CD14-positive monocyte (primary cell): ENCODE measurements around the gene TYW1. TPM values are rescaled to one million over a fixed set of nuclear protein-coding genes. Genes with fewer than 3 reads are reported as not detected.
"Not testable (repeated sequence)": the region's sequence is repeated elsewhere in the genome, so short reads cannot be mapped to it uniquely, and the experiment has no call there.

ENCODE experiments used
- DNase-seq, 3 donors: peaks; one replicate each; pipeline ENCODE4 v3.0.0-alpha.2; 2011 to 2022
- H2AFZ ChIP-seq: 2 replicates; pipeline ENCODE4 v1.6.0; 2012; ENCODE audit warnings: mild to moderate bottlenecking, low read depth, low read length, inconsistent platforms; ENCODE audit not compliant: insufficient read depth, poor library complexity, severe bottlenecking
- H3K27ac ChIP-seq, 2 donors: 1 replicate in 1 of 2; 2 replicates in 1 of 2; pipeline ENCODE4 v1.5.1; 2012 to 2013; ENCODE audit warnings: low read length in 2 of 2, control low read depth in 1 of 2, inconsistent platforms in 1 of 2, low read depth in 1 of 2, mild to moderate bottlenecking in 1 of 2
- H3K27me3 ChIP-seq, 2 donors: one replicate each; pipeline versions ENCODE4 v1.6.0 to v1.6.1; 2011 to 2013; ENCODE audit warnings: low read length in 2 of 2; ENCODE audit not compliant: control insufficient read depth in 2 of 2, insufficient read depth in 2 of 2
- H3K36me3 ChIP-seq, 2 donors: replicated peaks in 1 of 2; 1 replicate in 1 of 2; 2 replicates in 1 of 2; pipeline versions ENCODE4 v1.5.1 to v1.6.1; 2012 to 2013; ENCODE audit warnings: low read length in 2 of 2, control low read depth in 1 of 2, inconsistent platforms in 1 of 2, mild to moderate bottlenecking in 1 of 2; ENCODE audit not compliant: insufficient read depth in 2 of 2, control insufficient read depth in 1 of 2
- H3K4me1 ChIP-seq, 2 donors: 1 replicate in 1 of 2; 2 replicates in 1 of 2; pipeline versions ENCODE4 v1.5.1 to v1.6.1; 2012 to 2013; ENCODE audit warnings: low read length in 2 of 2, control low read depth in 1 of 2, inconsistent platforms in 1 of 2, mild to moderate bottlenecking in 1 of 2, moderate library complexity in 1 of 2; ENCODE audit not compliant: insufficient read depth in 2 of 2, control insufficient read depth in 1 of 2
- H3K4me2 ChIP-seq: replicated peaks from 2 replicates; pipeline ENCODE3; 2012; ENCODE audit warnings: low read length, moderate library complexity, mild to moderate bottlenecking; ENCODE audit not compliant: poor library complexity, severe bottlenecking; ENCODE audit errors: extremely low read depth
- H3K4me3 ChIP-seq, 3 experiments: fragments of 200-600 bp in 1 of 3; sonication (generic) in 1 of 3; replicated peaks in 1 of 3; 1 replicate in 2 of 3; 2 replicates in 1 of 3; pipeline ENCODE4 v1.5.1; 2011 to 2013; ENCODE audit warnings: low read length in 3 of 3, mild to moderate bottlenecking in 3 of 3, control low read depth in 2 of 3, low read depth in 2 of 3, inconsistent platforms in 1 of 3, moderate library complexity in 1 of 3
- H3K79me2 ChIP-seq: 2 replicates; pipeline ENCODE4 v1.6.0; 2012; ENCODE audit warnings: mild to moderate bottlenecking, control low read depth, inconsistent platforms, low read length, moderate library complexity; ENCODE audit not compliant: insufficient read depth
- H3K9ac ChIP-seq: 2 replicates; pipeline ENCODE4 v1.6.0; 2017; ENCODE audit warnings: low read length, mild to moderate bottlenecking; ENCODE audit not compliant: insufficient read depth, poor library complexity, severe bottlenecking
- H3K9me3 ChIP-seq, 2 donors: replicated peaks in 1 of 2; 1 replicate in 1 of 2; 2 replicates in 1 of 2; pipeline versions ENCODE4 v1.5.1 to v1.6.1; 2012 to 2013; ENCODE audit warnings: low read length in 2 of 2, control low read depth in 1 of 2; ENCODE audit not compliant: control insufficient read depth in 1 of 2, insufficient read depth in 1 of 2
- H4K20me1 ChIP-seq: 2 replicates; pipeline ENCODE4 v1.6.0; 2012; ENCODE audit warnings: mild to moderate bottlenecking, low read length, control low read depth, moderate library complexity; ENCODE audit not compliant: insufficient read depth
- H3K27ac Mint-ChIP-seq, 7 donors: one replicate each; pipeline ENCODE4 v1.8.0; 2020; ENCODE audit warnings: mild to moderate bottlenecking in 7 of 7, mixed read lengths in 7 of 7, moderate library complexity in 6 of 7, inconsistent platforms in 2 of 7
- H3K27me3 Mint-ChIP-seq, 3 donors: one replicate each; pipeline ENCODE4 v1.8.0; 2021 to 2022; ENCODE audit warnings: low read depth in 3 of 3, mild to moderate bottlenecking in 3 of 3, mixed read lengths in 3 of 3, moderate library complexity in 3 of 3, inconsistent platforms in 1 of 3
- H3K36me3 Mint-ChIP-seq, 2 donors: one replicate each; pipeline ENCODE4 v1.8.0; 2020; ENCODE audit warnings: mixed read lengths in 2 of 2, inconsistent platforms in 1 of 2, mild to moderate bottlenecking in 1 of 2
- H3K4me1 Mint-ChIP-seq: one replicate; pipeline ENCODE4 v1.8.0; 2020; ENCODE audit warnings: mild to moderate bottlenecking, mixed read lengths
- H3K4me3 Mint-ChIP-seq, 2 donors: one replicate each; pipeline ENCODE4 v1.8.0; 2020; ENCODE audit warnings: mild to moderate bottlenecking in 2 of 2, mixed read lengths in 2 of 2, moderate library complexity in 1 of 2
- H3K9me3 Mint-ChIP-seq, 7 donors: one replicate each; pipeline ENCODE4 v1.8.0; 2020 to 2022; ENCODE audit warnings: mixed read lengths in 7 of 7, mild to moderate bottlenecking in 6 of 7, moderate library complexity in 6 of 7, inconsistent platforms in 2 of 7
- WGBS: methylation state at CpG from one replicate; pipeline ENCODE4 v1.1.5; 2013; ENCODE audit warnings: missing lambda C conversion rate; ENCODE audit not compliant: insufficient coverage; 5-methylcytosine and 5-hydroxymethylcytosine counted together
- intact Hi-C, 2 donors: fragments of 100-400 bp; cut with micrococcal nuclease; formaldehyde crosslinking; loops; one replicate each; pipeline versions ENCODE4 v1.15.0 to v1.15.1; 2023
- polyA plus RNA-seq, 3 donors: library from polyadenylated mRNA; depleted of rRNA in 1 of 3; unstranded in 2 of 3; stranded (reverse) in 1 of 3; fragments of 300-500 nt in 2 of 3; fragments of >200 nt in 1 of 3; fragmentation: Illumina TruSeq in 2 of 3; gene quantifications; 1 replicate in 2 of 3; 2 replicates in 1 of 3; pipeline ENCODE4 v1.2.3, GENCODE V29; 2012 to 2021
- TF ChIP-seq, protein P1 (sequence below): fragments of 200-600 bp; IDR thresholded peaks from one replicate; pipeline ENCODE4 v1.8.0; 2022; ENCODE audit warnings: antibody characterized with exemption, mild to moderate bottlenecking

The TYW1 gene
- polyA plus RNA-seq, 3 donors, result 6.3 to 9.0 (median 7.2) TPM

DNA sequence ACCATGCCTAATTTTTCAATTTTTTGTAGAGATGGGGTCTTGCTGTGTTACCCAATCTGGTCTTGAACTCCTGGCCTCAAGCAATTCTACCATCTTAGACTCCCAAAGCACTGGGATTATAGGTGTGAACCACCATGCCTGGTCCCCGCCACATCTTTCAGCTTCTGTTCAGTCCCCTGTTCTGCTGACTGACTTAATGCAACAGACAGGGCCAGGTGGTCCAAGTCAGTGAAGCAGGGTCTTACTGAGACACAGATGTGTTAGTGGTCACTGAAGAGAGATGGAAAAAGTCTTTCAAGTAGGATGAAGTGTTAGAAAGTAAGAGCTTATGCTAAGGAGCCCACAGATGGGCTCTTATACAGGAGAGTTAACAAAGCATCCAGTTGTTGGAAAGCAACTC, 246.2 kb downstream of the TYW1 start:
- H3K9me3 ChIP-seq, H3K27ac ChIP-seq, H3K4me3 Mint-ChIP-seq, H3K79me2 ChIP-seq, H3K9me3 Mint-ChIP-seq, H3K9ac ChIP-seq, H3K4me1 Mint-ChIP-seq, H3K4me3 ChIP-seq, H3K27me3 Mint-ChIP-seq, H3K4me2 ChIP-seq, H3K4me1 ChIP-seq, H2AFZ ChIP-seq, intact Hi-C loops, H3K27me3 ChIP-seq, H4K20me1 ChIP-seq, H3K36me3 ChIP-seq, DNase-seq: not testable (repeated sequence)
- Mint-ChIP-seq H3K36me3 (peaks cover 7 to 17% of the 10 kb centered on the region in 2 donors), H3K27ac (peak overlapping the region in 1 of 7 donors; percentile 42)
- WGBS, result 100% methylated on average over 1 of the region's 1 CpG

DNA sequence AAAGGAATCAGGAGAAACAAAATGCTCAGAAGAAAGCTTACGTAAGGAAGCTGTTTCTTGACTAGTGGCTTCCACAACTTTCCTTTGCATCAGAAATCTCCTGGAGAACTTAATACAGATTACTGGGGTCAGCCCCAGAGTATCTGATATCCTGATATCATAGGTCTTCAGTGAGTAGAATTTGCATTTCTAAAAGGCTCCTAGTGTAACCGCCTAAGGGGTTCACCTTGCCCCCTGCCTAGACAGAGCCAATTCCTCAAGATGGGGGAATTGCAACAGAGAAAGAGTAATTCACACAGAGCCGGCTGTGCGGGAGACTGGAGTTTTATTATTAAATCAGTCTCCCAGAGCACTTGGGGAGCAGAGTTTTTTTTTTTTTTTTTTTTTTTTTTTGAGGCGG, 251.7 kb downstream of the TYW1 start:
- peaks cover 14 to 23% of the 10 kb centered on the region in 2 donors for H3K9me3 ChIP-seq
- H3K36me3 ChIP-seq, H3K4me1 Mint-ChIP-seq, H3K4me3 ChIP-seq, H3K9ac ChIP-seq, H3K36me3 Mint-ChIP-seq, H3K27me3 ChIP-seq, H3K27me3 Mint-ChIP-seq, H3K79me2 ChIP-seq, H4K20me1 ChIP-seq, H2AFZ ChIP-seq, H3K27ac Mint-ChIP-seq, H3K27ac ChIP-seq, H3K4me2 ChIP-seq, DNase-seq, intact Hi-C loops, H3K4me1 ChIP-seq, H3K4me3 Mint-ChIP-seq: not testable (repeated sequence)
- H3K9me3 Mint-ChIP-seq, result peaks cover 21 to 46% (median 28%) of the 10 kb centered on the region in 7 donors
- WGBS, result no CpG with 5 or more reads among the region's 5 CpGs

DNA sequence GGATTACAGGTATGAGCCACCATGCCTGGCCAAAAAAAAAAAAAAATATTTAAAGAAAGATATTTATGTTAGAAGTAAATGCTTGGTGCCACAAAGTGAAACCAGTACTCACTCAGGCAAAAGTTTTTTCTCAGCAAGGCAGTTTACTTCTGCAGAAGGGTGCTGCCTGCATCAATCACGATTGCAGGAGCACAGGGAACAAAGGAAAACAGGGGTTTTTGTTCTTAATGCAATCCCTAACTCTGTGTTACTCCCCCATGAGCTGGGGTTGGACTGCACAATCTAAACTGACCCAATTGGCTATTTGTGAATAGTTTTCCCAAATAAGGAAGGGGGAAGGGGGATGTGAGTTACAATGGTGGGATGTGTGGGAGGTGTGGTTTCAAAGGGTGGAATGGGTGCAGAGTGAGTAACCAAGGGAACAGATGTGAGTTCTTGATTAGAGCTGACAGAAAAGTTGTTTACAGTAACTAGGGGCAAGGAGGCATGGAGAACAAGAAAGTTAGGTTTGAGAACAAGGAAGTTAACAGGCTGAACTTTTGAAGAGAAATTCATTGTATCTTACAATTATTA, 255.4 kb downstream of the TYW1 start:
- H3K36me3 Mint-ChIP-seq, result peaks cover 0 to 7% of the 10 kb centered on the region in 2 donors
- H3K36me3 ChIP-seq, result no peaks in the 10 kb centered on the region
- H2AFZ ChIP-seq, result no peak overlapping the region
- no peak overlapping the region for H3K27ac ChIP-seq
- no peak overlapping the region for H3K4me2 ChIP-seq
- peaks cover 16 to 23% of the 10 kb centered on the region in 2 donors for H3K9me3 ChIP-seq
- H3K9ac ChIP-seq, result no peak overlapping the region
- peaks cover 24 to 50% (median 34%) of the 10 kb centered on the region in 7 donors for H3K9me3 Mint-ChIP-seq
- no peaks in the 10 kb centered on the region for H3K4me1 Mint-ChIP-seq
- intact Hi-C loops, result no loop called here
- H3K27ac Mint-ChIP-seq, result no peak overlapping the region
- no peak for DNase-seq
- H3K79me2 ChIP-seq, result no peaks in the 10 kb centered on the region
- H3K4me3 Mint-ChIP-seq, result no peak overlapping the region
- H3K4me1 ChIP-seq, result no peaks in the 10 kb centered on the region
- H3K27me3 ChIP-seq, result no peaks in the 10 kb centered on the region
- 100% methylated on average over 1 of the region's 1 CpG for WGBS
- no peaks in the 10 kb centered on the region for H3K27me3 Mint-ChIP-seq
- no peaks in the 10 kb centered on the region for H4K20me1 ChIP-seq
- TF ChIP-seq, protein P1, sequence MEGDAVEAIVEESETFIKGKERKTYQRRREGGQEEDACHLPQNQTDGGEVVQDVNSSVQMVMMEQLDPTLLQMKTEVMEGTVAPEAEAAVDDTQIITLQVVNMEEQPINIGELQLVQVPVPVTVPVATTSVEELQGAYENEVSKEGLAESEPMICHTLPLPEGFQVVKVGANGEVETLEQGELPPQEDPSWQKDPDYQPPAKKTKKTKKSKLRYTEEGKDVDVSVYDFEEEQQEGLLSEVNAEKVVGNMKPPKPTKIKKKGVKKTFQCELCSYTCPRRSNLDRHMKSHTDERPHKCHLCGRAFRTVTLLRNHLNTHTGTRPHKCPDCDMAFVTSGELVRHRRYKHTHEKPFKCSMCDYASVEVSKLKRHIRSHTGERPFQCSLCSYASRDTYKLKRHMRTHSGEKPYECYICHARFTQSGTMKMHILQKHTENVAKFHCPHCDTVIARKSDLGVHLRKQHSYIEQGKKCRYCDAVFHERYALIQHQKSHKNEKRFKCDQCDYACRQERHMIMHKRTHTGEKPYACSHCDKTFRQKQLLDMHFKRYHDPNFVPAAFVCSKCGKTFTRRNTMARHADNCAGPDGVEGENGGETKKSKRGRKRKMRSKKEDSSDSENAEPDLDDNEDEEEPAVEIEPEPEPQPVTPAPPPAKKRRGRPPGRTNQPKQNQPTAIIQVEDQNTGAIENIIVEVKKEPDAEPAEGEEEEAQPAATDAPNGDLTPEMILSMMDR, result no peak
- no peak overlapping the region for H3K4me3 ChIP-seq

- peaks cover 16 to 23% of the 10 kb centered on the region in 2 donors for H3K9me3 ChIP-seq
- H3K4me1 ChIP-seq, H3K4me3 ChIP-seq, H3K36me3 ChIP-seq, H4K20me1 ChIP-seq, H3K36me3 Mint-ChIP-seq, H3K27me3 ChIP-seq, H3K4me3 Mint-ChIP-seq, H3K27me3 Mint-ChIP-seq, H3K79me2 ChIP-seq, H2AFZ ChIP-seq, intact Hi-C loops, DNase-seq, H3K4me2 ChIP-seq, H3K27ac ChIP-seq, H3K27ac Mint-ChIP-seq, H3K9ac ChIP-seq, H3K4me1 Mint-ChIP-seq: not testable (repeated sequence)
- H3K9me3 Mint-ChIP-seq, result peaks cover 18 to 40% (median 30%) of the 10 kb centered on the region in 7 donors
- no CpG with 5 or more reads among the region's 3 CpGs for WGBS
These were observed 258.4 kb downstream of the TYW1 start for GRCh38 chr7:67255076-67255475.
